Sigmoid colon (tissue), 4 donors: Measurements from ENCODE around the gene FBXO17.

Source experiments
- CTCF ChIP-seq, 4 experiments: fragments of 450-650 bp in 3 of 4; fragments of 200-600 bp in 1 of 4; IDR thresholded peaks; one replicate each; pipeline ENCODE4 v1.5.1; 2016 to 2019; ENCODE audit warnings: antibody characterized with exemption in 4 of 4, mild to moderate bottlenecking in 3 of 4, moderate library complexity in 2 of 4
- EP300 ChIP-seq, 4 donors: sonication (generic); formaldehyde crosslinking; IDR thresholded peaks; one replicate each; pipeline ENCODE4 v1.6.1; 2017; ENCODE audit warnings: antibody characterized with exemption in 4 of 4
- POLR2A ChIP-seq, 2 donors: fragments of 450-650 bp; IDR thresholded peaks; one replicate each; pipeline ENCODE4 v1.6.1; 2016; ENCODE audit warnings: antibody characterized with exemption in 2 of 2, mild to moderate bottlenecking in 2 of 2, moderate library complexity in 2 of 2
- POLR2AphosphoS5 ChIP-seq, 4 donors: sonication (generic); formaldehyde crosslinking; IDR thresholded peaks; one replicate each; pipeline ENCODE4 v1.6.1; 2017; ENCODE audit warnings: antibody characterized with exemption in 4 of 4

- TF ChIP-seq POLR2AphosphoS5 (IDR thresholded peaks at IDR 0.05) (no peak), CTCF (IDR thresholded peaks at IDR 0.05) (no peak), EP300 (IDR thresholded peaks at IDR 0.05) (no peak), POLR2A (IDR thresholded peaks at IDR 0.05) (no peak)
These were observed 29.8 kb downstream of the FBXO17 start for GRCh38 chr19:38945562-38946228.
